ENCODE data around the gene SUN3.

The SUN3 gene

DNA sequence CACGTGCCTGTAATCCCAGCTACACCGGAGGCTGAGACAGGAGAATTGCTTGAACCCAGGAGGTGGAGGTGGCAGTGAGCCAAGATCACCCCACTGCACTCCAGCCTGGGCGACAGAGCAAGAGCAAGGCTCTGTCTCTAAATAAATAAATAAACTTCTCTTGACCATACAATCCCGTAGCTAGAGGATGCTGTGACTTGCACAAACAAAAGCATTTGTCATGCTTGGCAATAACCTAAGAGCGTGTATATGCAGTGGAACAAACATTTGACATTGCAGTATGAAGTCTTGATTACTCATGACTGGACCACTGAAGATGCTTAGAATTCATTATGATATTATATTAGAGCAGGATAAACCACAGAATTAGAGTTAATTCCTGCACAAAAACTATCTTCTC is 5.0 kb upstream of the SUN3 start:
- Histone ChIP-seq H3K9ac (ENCODE audit: low read length) (no peak overlapping the region), H3K79me2 (ENCODE audit: low read length) (no peaks in the 10 kb centered on the region)

DNA sequence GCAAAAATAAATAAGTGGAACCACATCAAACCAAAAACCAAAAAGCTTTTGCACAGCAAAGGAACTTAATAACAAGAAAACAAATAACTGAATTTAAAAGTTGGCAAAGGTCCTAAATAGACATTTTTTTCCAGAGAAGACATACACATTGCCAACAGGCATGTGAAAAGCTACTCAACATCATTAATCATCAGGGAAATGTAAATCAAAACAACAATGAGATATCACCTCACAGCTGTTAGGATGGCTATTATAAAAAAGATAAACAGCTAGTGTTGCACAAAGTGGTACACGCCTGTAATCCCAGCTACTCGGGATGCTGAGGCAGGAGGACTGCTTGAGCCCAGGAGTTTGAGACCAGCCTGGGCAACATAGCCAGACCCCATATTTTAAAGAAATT is 2.2 kb upstream of the SUN3 start:
- no peaks in the 10 kb centered on the region for H3K9me2 ChIP-seq (replicated peaks; ENCODE audit: insufficient read depth, low read length)
- TF ChIP-seq, protein P1, sequence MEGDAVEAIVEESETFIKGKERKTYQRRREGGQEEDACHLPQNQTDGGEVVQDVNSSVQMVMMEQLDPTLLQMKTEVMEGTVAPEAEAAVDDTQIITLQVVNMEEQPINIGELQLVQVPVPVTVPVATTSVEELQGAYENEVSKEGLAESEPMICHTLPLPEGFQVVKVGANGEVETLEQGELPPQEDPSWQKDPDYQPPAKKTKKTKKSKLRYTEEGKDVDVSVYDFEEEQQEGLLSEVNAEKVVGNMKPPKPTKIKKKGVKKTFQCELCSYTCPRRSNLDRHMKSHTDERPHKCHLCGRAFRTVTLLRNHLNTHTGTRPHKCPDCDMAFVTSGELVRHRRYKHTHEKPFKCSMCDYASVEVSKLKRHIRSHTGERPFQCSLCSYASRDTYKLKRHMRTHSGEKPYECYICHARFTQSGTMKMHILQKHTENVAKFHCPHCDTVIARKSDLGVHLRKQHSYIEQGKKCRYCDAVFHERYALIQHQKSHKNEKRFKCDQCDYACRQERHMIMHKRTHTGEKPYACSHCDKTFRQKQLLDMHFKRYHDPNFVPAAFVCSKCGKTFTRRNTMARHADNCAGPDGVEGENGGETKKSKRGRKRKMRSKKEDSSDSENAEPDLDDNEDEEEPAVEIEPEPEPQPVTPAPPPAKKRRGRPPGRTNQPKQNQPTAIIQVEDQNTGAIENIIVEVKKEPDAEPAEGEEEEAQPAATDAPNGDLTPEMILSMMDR (IDR thresholded peaks at IDR 0.05; ENCODE audit: low read length): no peak
- no peak for TF ChIP-seq EZH2 (optimal IDR thresholded peaks at IDR 0.05; ENCODE audit: low read depth, low read length)
- TF ChIP-seq EZH2phosphoT487 (IDR thresholded peaks at IDR 0.05; ENCODE audit: low read length): no peak
- H3K79me2 ChIP-seq (ENCODE audit: low read length): no peaks in the 10 kb centered on the region
- H3F3A ChIP-seq (ENCODE audit: insufficient read depth, low read length): no peaks in the 10 kb centered on the region
- no peak overlapping the region for H2AFZ ChIP-seq (ENCODE audit: low read length)
- H3K9ac ChIP-seq (ENCODE audit: low read length): no peak overlapping the region
- H3K4me1 ChIP-seq (ENCODE audit: low read length): no peaks in the 10 kb centered on the region
- no peaks in the 10 kb centered on the region for H4K20me1 ChIP-seq (ENCODE audit: insufficient read depth, low read length)
- no peak overlapping the region for H3K4me2 ChIP-seq (ENCODE audit: low read depth, low read length)
- no peaks in the 10 kb centered on the region for H3K36me3 ChIP-seq (replicated peaks; ENCODE audit: insufficient read depth, low read length)
- no peak for DNase-seq
- no peak overlapping the region for H3K4me3 ChIP-seq (ENCODE audit: low read length)
- no peak overlapping the region for H3K27ac ChIP-seq (ENCODE audit: low read length)
- no peaks in the 10 kb centered on the region for H3K9me3 ChIP-seq (replicated peaks; ENCODE audit: insufficient read depth, low read length)
- peaks cover 3% of the 10 kb centered on the region; the same call in 1 of the 2 replicates for H3K27me3 ChIP-seq (replicated peaks; ENCODE audit: insufficient read depth, low read length)

More for the DNA sequence above, 5.0 kb upstream of the SUN3 start:
- H3K27ac ChIP-seq (ENCODE audit: low read length): no peak overlapping the region
- no peak overlapping the region for H3K4me2 ChIP-seq (ENCODE audit: low read depth, low read length)
- H3K4me3 ChIP-seq (ENCODE audit: low read length): no peak overlapping the region
- no peaks in the 10 kb centered on the region for H3F3A ChIP-seq (ENCODE audit: insufficient read depth, low read length)
- TF ChIP-seq EZH2 (optimal IDR thresholded peaks at IDR 0.05; ENCODE audit: low read depth, low read length): no peak
- no peak for TF ChIP-seq EZH2phosphoT487 (IDR thresholded peaks at IDR 0.05; ENCODE audit: low read length)
- TF ChIP-seq, protein P1 (IDR thresholded peaks at IDR 0.05; ENCODE audit: low read length): no peak
- no peaks in the 10 kb centered on the region for H4K20me1 ChIP-seq (ENCODE audit: insufficient read depth, low read length)
- H3K4me1 ChIP-seq (ENCODE audit: low read length): no peaks in the 10 kb centered on the region
- no peak overlapping the region for H2AFZ ChIP-seq (ENCODE audit: low read length)
- H3K9me2 ChIP-seq (replicated peaks; ENCODE audit: insufficient read depth, low read length): no peaks in the 10 kb centered on the region
- peaks cover 9% of the 10 kb centered on the region; the same call in 1 of the 2 replicates for H3K27me3 ChIP-seq (replicated peaks; ENCODE audit: insufficient read depth, low read length)
- no peaks in the 10 kb centered on the region for H3K36me3 ChIP-seq (replicated peaks; ENCODE audit: insufficient read depth, low read length)
- no peaks in the 10 kb centered on the region for H3K9me3 ChIP-seq (replicated peaks; ENCODE audit: insufficient read depth, low read length)
- DNase-seq: no peak

DNA sequence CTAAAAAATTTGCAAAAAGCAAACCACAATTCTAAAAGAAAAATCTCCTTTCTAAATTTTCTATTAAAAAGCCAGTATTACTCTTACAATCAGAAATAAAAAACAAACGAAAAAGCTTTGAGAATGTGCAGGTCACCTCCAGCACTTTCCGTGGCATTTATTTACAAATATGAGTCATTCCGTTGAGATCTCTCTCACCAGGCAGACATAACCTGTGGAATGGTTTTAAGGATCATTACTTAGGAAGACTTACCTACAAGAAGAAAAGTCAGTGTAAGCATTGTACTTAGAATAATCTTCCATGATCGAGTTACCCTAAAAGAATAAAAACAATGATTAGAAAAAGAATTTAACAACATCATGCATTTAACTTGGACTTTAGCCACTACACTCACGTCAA is 3.3 kb downstream of the SUN3 start:
- no peaks in the 10 kb centered on the region for H3K9me3 ChIP-seq (replicated peaks; ENCODE audit: insufficient read depth, low read length)
- H3K36me3 ChIP-seq (replicated peaks; ENCODE audit: insufficient read depth, low read length): no peaks in the 10 kb centered on the region
- H2AFZ ChIP-seq (ENCODE audit: low read length): no peak overlapping the region
- no peaks in the 10 kb centered on the region for H4K20me1 ChIP-seq (ENCODE audit: insufficient read depth, low read length)
- no peak overlapping the region for H3K27ac ChIP-seq (ENCODE audit: low read length)
- H3K4me2 ChIP-seq (ENCODE audit: low read depth, low read length): no peak overlapping the region
- H3K4me1 ChIP-seq (ENCODE audit: low read length): no peaks in the 10 kb centered on the region
- no peaks in the 10 kb centered on the region for H3F3A ChIP-seq (ENCODE audit: insufficient read depth, low read length)
- no peak overlapping the region for H3K9ac ChIP-seq (ENCODE audit: low read length)
- H3K79me2 ChIP-seq (ENCODE audit: low read length): no peaks in the 10 kb centered on the region
- TF ChIP-seq EZH2phosphoT487 (IDR thresholded peaks at IDR 0.05; ENCODE audit: low read length): no peak
- TF ChIP-seq, protein P1 (IDR thresholded peaks at IDR 0.05; ENCODE audit: low read length): no peak
- no peak for TF ChIP-seq EZH2 (optimal IDR thresholded peaks at IDR 0.05; ENCODE audit: low read depth, low read length)
- no peak overlapping the region for H3K4me3 ChIP-seq (ENCODE audit: low read length)
- H3K27me3 ChIP-seq (replicated peaks; ENCODE audit: insufficient read depth, low read length): no peaks in the 10 kb centered on the region
- DNase-seq: no peak
- H3K9me2 ChIP-seq (replicated peaks; ENCODE audit: insufficient read depth, low read length): no peaks in the 10 kb centered on the region

All from MM.1S (cell line).